GM18499 (cell line): ENCODE results near the gene FJX1.

ENCODE experiments used
- ATAC-seq: cut with Tn5 transposase; IDR thresholded peaks from one replicate; pipeline ENCODE4 v1.9.1; 2021; ENCODE audit warnings: moderate number of reproducible peaks; ENCODE audit not compliant: insufficient read depth, unreplicated experiment

FJX1 gene

GRCh38 chr11:35617687-35618496 lies at the start of gene FJX1:
Gene FJX1 (plus strand): TSS chr11:35618460. CDS start chr11:35618637, 177 bp downstream.
- no peak for ATAC-seq

GRCh38 chr11:35571696-35572095 lies 46.6 kb upstream of the FJX1 start:
- ATAC-seq: no peak

GRCh38 chr11:35579557-35580396 lies 38.5 kb upstream of the FJX1 start:
- ATAC-seq: no peak

GRCh38 chr11:35580397-35580781 lies 37.9 kb upstream of the FJX1 start:
- ATAC-seq: no peak

GRCh38 chr11:35582033-35582432 lies 36.2 kb upstream of the FJX1 start:
- ATAC-seq: no peak

GRCh38 chr11:35583126-35583525 lies 35.1 kb upstream of the FJX1 start:
- ATAC-seq: no peak

- no peak for ATAC-seq
Measured at GRCh38 chr11:35583843-35584242, 34.4 kb upstream of the FJX1 start.

GRCh38 chr11:35584321-35584720 lies 33.9 kb upstream of the FJX1 start:
- no peak for ATAC-seq

- no peak for ATAC-seq
Measured at GRCh38 chr11:35585416-35585815, 32.8 kb upstream of the FJX1 start.

GRCh38 chr11:35586222-35586621 lies 32.0 kb upstream of the FJX1 start:
- ATAC-seq: no peak

- ATAC-seq: no peak
Measured at GRCh38 chr11:35587972-35588371, 30.3 kb upstream of the FJX1 start.

- ATAC-seq: no peak
Measured at GRCh38 chr11:35588627-35589026, 29.6 kb upstream of the FJX1 start.

- no peak for ATAC-seq
Measured at GRCh38 chr11:35589281-35589680, 29.0 kb upstream of the FJX1 start.

GRCh38 chr11:35590412-35590811 lies 27.8 kb upstream of the FJX1 start:
- no peak for ATAC-seq

- ATAC-seq: no peak
Measured at GRCh38 chr11:35593143-35593542, 25.1 kb upstream of the FJX1 start.

- no peak for ATAC-seq
Measured at GRCh38 chr11:35594680-35595079, 23.6 kb upstream of the FJX1 start.

- no peak for ATAC-seq
Measured at GRCh38 chr11:35598254-35599125, 19.8 kb upstream of the FJX1 start.

- ATAC-seq: no peak
Measured at GRCh38 chr11:35600331-35600838, 17.9 kb upstream of the FJX1 start.

GRCh38 chr11:35602160-35602793 lies 16.0 kb upstream of the FJX1 start:
- ATAC-seq: no peak

GRCh38 chr11:35602979-35603378 lies 15.3 kb upstream of the FJX1 start:
- ATAC-seq: no peak
